Gastrocnemius medialis (tissue), 4 donors: Measurements from ENCODE around the gene ZP4.

Experiments used
- POLR2A ChIP-seq, 2 donors: fragments of 450-650 bp; IDR thresholded peaks; one replicate each; pipeline ENCODE4 v1.6.1; 2017; ENCODE audit warnings: antibody characterized with exemption in 2 of 2, mild to moderate bottlenecking in 2 of 2, moderate library complexity in 2 of 2
- TF ChIP-seq, protein P1 (sequence below), 5 experiments: fragments of 450-650 bp in 3 of 5; fragments of 200-600 bp in 2 of 5; sonication (generic) in 2 of 5; IDR thresholded peaks in 4 of 5; conservative IDR thresholded peaks in 1 of 5; 1 replicate in 4 of 5; 2 replicates in 1 of 5; pipeline ENCODE4 v1.5.1; 2016 to 2019; ENCODE audit warnings: antibody characterized with exemption in 5 of 5, mild to moderate bottlenecking in 3 of 5, moderate library complexity in 3 of 5

DNA sequence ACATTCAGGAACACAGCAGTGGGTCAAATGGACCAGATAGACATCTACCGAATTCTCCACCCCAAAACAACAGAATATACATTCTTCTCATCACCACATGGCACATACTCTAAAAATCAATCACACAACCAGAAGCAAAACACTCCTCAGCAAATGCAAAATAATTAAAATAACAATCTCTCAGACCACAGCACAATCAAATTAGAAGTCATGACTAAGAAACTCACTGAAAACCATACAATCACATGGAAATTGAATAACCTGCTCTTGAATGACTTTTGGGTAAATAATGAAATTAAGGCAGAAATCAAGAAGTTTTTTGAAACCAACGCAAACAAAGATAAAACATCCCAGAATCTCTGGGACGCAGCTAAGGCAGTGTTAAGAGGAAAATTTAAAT, 49.2 kb downstream of the ZP4 start:
- TF ChIP-seq, protein P1, sequence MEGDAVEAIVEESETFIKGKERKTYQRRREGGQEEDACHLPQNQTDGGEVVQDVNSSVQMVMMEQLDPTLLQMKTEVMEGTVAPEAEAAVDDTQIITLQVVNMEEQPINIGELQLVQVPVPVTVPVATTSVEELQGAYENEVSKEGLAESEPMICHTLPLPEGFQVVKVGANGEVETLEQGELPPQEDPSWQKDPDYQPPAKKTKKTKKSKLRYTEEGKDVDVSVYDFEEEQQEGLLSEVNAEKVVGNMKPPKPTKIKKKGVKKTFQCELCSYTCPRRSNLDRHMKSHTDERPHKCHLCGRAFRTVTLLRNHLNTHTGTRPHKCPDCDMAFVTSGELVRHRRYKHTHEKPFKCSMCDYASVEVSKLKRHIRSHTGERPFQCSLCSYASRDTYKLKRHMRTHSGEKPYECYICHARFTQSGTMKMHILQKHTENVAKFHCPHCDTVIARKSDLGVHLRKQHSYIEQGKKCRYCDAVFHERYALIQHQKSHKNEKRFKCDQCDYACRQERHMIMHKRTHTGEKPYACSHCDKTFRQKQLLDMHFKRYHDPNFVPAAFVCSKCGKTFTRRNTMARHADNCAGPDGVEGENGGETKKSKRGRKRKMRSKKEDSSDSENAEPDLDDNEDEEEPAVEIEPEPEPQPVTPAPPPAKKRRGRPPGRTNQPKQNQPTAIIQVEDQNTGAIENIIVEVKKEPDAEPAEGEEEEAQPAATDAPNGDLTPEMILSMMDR (IDR thresholded peaks at IDR 0.05 in 4 of 5, conservative IDR thresholded peaks at IDR 0.05 in 1 of 5): no peak
- TF ChIP-seq POLR2A (IDR thresholded peaks at IDR 0.05): no peak
